Measurements from ENCODE around the gene GBF1. TPM values are rescaled to one million over a fixed set of nuclear protein-coding genes. Genes with fewer than 3 reads are reported as not detected.
A peak's percentile ranks its signal among the peaks of the same experiment; 100 is the strongest.

The GBF1 gene
- total RNA-seq, 1 donor: 52.1 TPM

DNA sequence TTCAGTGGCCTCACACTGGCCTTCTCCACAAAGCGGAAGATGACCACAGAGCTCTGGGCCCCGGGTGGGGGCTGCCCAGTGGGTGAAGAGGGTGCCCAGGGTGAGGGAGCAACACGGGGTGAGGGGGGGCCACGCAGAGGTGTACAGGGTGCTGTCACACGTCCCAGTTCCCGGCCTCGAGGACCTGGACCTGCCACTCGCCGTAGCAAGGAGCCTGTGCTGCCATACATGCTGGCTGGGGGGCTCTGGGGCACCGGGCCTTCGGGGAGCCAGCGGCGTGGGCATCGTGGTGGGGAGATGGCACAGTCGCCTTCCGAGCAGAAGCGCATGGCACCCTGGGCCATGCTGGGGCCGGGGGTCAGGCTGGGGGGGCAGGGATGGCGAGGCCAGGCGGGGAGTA, 171.4 kb downstream of the GBF1 start:
- H3K4me3 ChIP-seq (ENCODE audit: low read depth, low read length): no peak overlapping the region
- TF ChIP-seq, protein P1, sequence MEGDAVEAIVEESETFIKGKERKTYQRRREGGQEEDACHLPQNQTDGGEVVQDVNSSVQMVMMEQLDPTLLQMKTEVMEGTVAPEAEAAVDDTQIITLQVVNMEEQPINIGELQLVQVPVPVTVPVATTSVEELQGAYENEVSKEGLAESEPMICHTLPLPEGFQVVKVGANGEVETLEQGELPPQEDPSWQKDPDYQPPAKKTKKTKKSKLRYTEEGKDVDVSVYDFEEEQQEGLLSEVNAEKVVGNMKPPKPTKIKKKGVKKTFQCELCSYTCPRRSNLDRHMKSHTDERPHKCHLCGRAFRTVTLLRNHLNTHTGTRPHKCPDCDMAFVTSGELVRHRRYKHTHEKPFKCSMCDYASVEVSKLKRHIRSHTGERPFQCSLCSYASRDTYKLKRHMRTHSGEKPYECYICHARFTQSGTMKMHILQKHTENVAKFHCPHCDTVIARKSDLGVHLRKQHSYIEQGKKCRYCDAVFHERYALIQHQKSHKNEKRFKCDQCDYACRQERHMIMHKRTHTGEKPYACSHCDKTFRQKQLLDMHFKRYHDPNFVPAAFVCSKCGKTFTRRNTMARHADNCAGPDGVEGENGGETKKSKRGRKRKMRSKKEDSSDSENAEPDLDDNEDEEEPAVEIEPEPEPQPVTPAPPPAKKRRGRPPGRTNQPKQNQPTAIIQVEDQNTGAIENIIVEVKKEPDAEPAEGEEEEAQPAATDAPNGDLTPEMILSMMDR (IDR thresholded peaks at IDR 0.05; ENCODE audit: insufficient read depth, low read length): no peak
- no peak for DNase-seq (ENCODE audit: low read depth)

DNA sequence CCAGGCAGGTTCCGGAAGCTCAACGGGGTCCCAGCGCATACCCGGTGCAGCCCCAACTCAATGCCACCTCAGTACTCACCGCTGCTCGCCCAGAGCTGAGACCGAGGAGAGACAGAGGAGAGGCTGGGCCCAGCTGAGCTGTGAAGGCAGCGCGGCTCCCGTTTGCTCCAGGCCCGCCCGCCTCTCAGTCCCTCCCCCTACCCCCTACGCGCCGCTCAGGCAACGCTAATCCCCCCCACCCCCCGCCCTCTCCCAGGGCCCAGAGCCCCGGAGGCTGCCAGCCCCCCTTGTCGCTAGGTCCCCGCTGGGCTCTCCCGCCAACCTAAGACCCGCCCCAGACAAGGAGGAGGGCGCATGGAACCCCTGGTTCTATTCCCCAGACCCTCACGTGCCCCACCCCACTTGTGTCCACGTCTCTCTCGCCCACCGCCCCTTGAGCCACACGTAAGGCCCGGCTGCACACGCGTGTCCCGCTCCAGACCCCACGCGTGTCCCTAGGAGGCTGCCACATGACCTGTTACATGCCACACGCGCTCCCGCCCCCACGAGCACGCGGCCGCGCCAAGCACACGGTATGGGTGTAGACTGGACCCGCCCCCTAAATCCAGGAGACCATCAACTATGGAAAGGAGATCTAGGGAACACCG, 173.4 kb downstream of the GBF1 start, which contains the start of gene PSD:
Gene PSD (minus strand): TSS at position 164 of the 647 bp plus-strand sequence. CDS start 1,747 bp downstream, outside the sequence.
- TF ChIP-seq, protein P1 (IDR thresholded peaks at IDR 0.05; ENCODE audit: insufficient read depth, low read length): no peak
- DNase-seq (ENCODE audit: low read depth): no peak
- H3K4me3 ChIP-seq (ENCODE audit: low read depth, low read length): peak within 1 kb of the TSS; percentile 94

GRCh38 chr10:102419269-102420180, 174.2 kb downstream of the GBF1 start:
- TF ChIP-seq, protein P1 (IDR thresholded peaks at IDR 0.05; ENCODE audit: insufficient read depth, low read length): no peak
- H3K4me3 ChIP-seq (ENCODE audit: low read depth, low read length): peak overlapping the region; percentile 94
- DNase-seq (ENCODE audit: low read depth): no peak

DNA sequence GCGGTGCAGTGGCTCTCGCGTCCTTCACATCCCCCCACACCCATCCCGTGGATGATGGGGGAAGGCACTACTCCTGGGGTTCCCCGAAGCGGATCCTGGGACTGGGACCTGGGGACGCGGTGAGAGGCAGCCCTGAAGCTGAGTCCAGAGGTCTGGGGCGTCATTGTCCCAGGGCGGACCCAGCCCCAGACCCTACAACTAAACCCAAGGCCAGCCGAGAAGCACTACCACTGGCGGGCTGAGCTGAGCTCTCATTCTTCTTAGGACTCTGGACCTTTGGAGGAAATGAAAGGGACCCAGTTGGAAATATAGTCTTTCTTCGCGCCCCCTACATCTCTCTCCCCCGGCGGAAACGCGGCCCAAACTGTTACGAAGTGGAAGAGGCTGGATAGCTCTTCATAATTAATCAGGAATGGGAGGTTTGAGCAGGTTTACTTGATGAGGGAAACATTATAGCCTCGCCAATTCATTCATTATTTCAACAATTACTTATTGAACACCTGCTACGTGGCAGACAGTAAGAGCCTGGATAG, 174.9 kb downstream of the GBF1 start:
- DNase-seq (ENCODE audit: low read depth): no peak
- TF ChIP-seq, protein P1 (IDR thresholded peaks at IDR 0.05; ENCODE audit: insufficient read depth, low read length): no peak
- peak overlapping the region; percentile 94 for H3K4me3 ChIP-seq (ENCODE audit: low read depth, low read length)

DNA sequence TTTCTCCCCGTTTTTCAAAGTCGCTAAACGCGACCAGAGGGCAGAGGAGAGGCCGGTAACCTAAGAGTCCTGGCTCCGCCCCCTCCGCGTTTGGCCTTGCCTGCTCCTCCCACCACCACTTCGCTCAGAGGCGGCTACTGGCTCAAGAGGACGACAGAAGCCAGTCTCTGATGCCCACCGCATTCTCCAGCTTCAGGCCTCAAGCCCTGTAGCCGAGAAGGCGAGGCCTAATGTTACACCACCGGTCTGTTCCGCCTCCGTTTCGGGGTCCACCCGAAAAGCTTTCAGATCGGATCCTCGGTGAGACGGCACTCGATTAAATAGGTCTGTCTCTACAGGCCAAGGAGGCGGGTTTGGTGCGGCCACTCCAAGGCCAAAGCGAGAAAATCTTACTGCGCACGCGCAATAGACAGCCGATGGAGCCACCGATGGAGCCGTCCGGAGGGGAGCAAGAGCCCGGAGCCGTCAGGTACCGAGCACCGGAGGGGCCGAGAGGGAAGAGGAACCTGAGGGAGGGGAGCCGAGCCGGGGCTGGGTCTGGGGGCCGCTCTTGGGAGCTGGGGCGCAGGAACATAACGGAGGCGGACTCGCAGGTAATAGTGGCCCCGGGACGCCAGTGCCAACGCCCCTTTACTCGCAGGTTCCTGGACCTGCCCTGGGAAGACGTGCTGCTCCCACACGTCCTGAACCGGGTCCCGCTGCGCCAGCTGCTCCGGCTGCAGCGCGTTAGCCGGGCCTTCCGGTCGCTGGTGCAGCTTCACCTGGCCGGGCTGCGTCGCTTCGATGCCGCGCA, 175.6 kb downstream of the GBF1 start, which contains the start of gene FBXL15:
Gene FBXL15 (plus strand): TSS at position 123 of the 793 bp plus-strand sequence. CDS start 294 bp downstream, at position 417.
- peak within 1 kb of the TSS; percentile 94 for H3K4me3 ChIP-seq (ENCODE audit: low read depth, low read length)
- peak; percentile 98 for DNase-seq (ENCODE audit: low read depth)
- TF ChIP-seq, protein P1 (IDR thresholded peaks at IDR 0.05; ENCODE audit: insufficient read depth, low read length): no peak

GRCh38 chr10:102421507-102421756, 176.1 kb downstream of the GBF1 start:
- peak overlapping the region; percentile 94 for H3K4me3 ChIP-seq (ENCODE audit: low read depth, low read length)
- TF ChIP-seq, protein P1 (IDR thresholded peaks at IDR 0.05; ENCODE audit: insufficient read depth, low read length): no peak
- DNase-seq (ENCODE audit: low read depth): no peak
